Cortex of kidney (tissue), 1 donor: Measurements from ENCODE around the gene C15orf39.
"Not testable (repeated sequence)": the region's sequence is repeated elsewhere in the genome, so short reads cannot be mapped to it uniquely, and the experiment has no call there.

ENCODE experiments used
- DNase-seq: peaks from one replicate; lab custom pipeline; 2025; lab: John Stamatoyannopoulos, UW

The C15orf39 gene

GRCh38 chr15:75201616-75202250, at the start of gene C15orf39:
TSS of gene C15orf39 (plus strand) at chr15:75201882. CDS start at chr15:75206049, 4,167 bp downstream.
- no peak for DNase-seq

DNA sequence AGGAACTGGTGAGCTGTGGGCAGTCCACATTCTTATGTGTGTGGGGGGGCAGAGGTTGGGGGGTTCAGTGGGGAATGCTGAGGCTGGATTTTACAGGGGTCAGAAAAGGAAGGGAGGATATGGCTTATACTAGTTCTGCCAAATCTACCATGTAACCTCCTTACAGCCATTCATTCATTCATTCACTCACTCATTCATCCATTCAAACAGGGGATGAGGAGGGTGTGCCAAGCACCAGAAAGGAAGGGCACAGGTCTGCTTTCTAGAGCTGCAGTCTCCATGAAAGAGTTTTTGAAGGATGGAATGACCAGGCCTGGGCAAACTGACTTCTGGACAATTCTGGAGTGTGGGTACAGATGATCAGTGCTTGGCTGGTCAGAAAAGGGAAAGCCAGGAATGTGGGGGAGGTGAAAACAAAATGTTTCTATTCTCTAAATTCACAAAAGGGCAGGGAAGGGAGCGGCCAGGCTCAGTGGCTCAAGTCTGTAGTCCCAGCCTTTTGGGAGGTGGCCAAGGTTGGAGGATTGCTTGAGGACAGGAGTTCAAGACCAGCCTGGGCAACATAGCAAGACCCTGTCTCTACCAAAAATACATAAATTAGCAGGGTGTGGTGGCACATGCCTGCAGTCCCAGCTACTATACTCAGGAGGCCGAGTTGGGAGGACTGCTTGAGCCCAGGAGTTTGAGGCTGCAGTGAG, 49.2 kb upstream of the C15orf39 start:
- DNase-seq: no peak

- DNase-seq: no peak
These were observed 48.6 kb upstream of the C15orf39 start for GRCh38 chr15:75153087-75153486.

- DNase-seq: no peak
These were observed 48.0 kb upstream of the C15orf39 start for GRCh38 chr15:75153565-75154276.

- no peak for DNase-seq
These were observed 47.1 kb upstream of the C15orf39 start for GRCh38 chr15:75154461-75155062.

DNA sequence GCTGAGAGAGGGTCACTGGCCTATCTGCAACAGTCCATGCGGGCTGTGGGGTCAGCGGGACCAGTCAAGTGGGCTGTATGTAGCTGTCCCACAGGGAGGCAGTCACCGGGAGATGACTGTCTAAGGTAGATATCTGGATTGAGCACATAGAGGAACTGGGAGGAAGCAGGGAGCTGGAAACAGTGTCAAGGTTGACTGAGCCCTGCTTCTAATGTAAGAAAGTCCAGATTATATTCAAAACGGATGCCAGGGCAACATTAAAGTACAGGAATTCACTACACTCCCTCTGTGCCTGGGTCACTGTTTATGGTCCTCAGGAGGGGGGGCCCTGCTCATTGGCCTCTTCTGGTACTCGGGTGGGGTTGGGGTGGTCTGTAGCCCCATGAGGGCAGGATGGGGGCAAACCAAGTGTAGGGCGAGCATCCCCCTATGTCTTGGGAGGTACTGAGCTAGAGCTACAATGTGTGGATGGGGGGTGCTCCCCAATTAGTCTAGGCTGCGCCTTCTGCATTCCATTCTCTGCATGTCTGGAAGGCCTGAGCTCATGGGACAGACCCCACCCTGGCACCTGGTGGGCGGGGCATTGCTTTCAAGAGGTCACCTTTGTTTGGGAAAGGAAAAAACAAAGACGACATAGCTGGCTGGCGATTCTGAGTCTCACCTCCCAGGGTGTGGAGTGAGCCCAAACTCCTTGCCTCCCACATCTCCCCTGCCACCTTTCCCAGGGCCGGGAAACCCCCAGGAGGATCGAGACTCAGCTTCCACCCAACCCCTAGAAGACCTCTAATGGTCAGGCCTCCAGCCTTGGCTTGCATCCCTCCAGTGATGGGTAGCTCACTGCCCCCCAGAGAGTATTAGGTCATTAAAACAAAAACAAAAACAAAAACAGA, 45.1 kb upstream of the C15orf39 start:
- DNase-seq: no peak

DNA sequence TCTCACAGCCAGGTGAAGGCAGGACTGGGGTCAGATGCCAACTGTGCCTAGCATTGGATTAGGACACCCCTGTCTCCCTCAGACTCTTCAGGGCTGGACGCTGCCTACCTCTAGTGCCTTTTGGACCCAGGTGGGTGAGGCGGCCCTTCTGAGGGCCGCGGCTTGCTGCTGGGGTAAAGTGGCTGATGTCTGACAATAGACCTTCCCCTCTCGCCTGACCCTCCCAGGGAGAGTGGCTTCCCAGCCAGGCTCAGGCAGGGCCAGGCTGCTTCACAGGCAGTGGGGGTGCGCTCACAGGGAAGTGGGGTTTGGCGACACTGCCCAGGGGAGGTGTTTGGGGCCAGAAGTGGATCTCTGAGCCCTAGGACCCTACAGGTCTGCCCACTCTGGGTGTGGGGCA, 43.3 kb upstream of the C15orf39 start:
- no peak for DNase-seq

- no peak for DNase-seq
These were observed 42.4 kb upstream of the C15orf39 start for GRCh38 chr15:75159244-75159643.

DNA sequence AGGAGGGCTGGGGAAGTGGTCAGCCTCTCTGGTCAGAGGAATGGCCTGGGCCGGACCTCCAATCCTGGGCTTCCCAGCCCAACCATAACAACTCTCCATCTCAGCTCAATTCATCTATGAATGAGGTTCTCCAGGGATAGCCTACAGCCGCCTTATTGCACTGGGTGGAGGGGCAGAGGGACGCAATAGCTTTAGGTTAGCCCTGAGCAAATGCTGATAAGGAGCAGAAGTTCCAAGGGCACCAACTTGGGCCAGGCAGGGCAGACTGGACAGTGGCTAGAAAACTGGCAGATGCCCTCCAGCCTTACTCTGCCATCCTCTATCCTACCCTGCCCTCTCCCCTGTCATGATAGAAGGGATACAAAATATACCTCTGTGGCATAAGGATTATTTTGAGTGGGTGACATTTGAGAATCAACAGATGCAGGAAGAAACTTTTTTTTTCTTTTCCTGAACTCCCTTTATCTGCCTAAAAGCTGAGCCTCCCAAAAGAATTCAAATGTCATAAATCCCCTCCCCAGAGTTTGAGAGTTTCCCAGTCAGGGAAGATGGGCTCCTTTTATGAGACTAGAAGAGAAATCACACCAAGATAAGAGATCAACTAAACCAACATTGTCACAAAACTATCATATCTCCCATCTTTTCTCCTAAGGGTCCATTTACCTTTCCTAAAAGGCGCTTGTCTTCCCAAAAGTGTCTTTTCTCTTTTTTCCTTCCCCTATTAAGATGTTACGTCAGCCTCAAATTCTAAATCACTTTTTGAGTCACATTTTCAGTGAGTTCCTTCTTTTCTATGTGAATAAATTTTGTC, 40.4 kb upstream of the C15orf39 start:
- DNase-seq: no peak

DNA sequence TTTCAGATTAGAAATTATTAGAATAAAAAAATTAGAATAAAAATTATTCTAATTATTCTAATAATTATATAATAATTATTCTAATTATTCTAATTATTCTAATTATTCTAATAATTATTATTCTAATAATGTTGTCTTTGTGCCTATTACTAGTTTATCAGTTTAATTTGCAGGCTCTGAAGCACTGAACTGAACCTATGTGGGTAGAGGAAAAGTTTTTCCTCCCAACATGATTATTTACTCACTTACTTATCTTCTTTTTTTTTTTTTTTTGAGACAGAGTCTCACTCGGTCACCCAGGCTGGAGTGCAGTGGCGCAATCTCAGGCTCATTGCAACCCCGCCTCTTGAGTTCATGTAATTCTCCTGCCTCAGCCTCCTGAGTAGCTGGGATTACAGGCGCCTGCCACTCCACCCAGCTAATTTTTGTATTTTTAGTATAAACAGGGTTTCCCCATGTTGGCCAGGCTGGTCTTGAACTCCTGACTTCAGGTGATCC, 39.7 kb upstream of the C15orf39 start:
- DNase-seq: no peak

- DNase-seq: no peak
These were observed 38.5 kb upstream of the C15orf39 start for GRCh38 chr15:75163150-75163564.

- DNase-seq: no peak
These were observed 36.9 kb upstream of the C15orf39 start for GRCh38 chr15:75164625-75165350.

DNA sequence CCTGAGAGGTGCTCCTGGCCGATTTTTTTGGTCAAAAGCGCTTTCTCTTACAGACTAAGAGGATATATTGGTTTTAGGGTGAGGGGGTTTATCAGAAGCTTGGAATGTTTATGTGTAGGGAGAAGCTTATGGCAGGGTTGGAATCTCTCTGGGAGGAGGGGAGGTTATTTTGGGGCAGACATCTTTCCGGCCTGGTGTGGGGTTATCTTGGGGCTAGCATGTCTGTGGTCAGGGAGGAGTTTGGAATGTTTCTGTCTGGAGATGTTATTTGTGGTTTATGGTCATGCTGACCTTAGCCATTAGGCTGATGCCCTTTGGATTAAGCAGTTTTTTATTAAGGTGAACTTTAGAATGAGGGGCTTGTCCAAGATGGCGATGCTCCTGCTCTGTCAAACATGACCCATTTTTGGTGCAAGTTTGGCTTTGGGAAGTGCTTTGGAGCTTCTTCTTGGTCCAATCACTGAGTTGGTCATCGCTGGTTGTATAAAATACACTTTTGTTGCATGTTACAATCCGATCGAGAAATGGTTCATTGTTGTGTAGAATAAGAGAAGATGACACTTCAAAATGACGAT, 35.1 kb upstream of the C15orf39 start:
- DNase-seq: not testable (repeated sequence)

DNA sequence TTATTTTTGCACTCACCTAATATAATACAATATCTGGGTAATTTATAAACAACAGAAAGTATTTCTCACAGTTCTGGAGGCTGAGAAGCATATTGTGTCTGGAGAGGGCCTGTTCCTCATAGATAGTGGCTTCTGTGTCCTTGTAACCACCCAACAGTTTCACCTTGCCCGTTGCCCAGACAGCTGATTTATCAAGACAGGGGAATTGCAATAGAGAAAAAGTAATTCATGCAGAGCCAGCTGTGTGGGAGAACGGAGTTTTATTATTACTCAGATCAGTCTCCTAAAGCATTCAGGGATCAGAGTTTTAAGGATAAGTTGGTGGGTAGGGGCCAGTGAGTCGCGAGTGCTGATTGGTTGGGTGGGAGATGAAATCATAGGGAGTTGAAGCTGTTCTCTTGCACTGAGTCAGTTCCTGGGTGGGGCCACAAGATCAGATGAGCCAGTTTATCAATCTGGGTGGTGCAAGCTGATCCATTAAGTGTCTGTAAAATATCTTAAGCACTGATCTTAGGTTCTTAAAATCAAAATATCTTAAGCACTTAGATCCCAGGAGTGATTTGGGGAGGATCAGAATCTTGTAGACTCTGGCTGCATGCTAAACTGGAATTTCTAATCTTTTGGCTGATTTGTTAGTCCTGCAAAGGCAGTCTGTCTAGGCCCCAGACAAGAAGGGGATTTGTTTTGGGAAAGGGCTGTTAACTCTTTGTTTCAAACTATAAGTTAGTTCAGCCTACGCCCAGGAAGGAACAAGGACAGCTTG, 33.9 kb upstream of the C15orf39 start:
- DNase-seq: no peak

DNA sequence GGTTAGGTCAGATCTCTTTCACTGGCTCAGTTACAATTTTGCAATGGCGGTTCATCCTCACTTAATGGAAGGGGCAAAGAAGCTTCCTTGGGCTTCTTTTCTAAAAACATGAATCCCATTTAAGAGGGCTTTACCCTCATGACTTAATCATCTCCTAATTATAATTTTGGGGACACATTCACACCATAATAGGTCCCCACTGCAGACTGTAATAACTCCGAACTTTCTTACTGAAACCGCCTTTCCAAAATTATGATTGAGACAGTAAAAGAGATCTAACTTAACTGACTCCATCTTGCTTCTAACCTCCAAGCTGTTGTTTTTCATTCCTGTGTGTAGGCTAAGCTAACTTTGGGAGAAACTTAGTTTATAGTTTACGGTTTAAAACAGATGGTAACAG, 33.3 kb upstream of the C15orf39 start:
- DNase-seq: no peak

DNA sequence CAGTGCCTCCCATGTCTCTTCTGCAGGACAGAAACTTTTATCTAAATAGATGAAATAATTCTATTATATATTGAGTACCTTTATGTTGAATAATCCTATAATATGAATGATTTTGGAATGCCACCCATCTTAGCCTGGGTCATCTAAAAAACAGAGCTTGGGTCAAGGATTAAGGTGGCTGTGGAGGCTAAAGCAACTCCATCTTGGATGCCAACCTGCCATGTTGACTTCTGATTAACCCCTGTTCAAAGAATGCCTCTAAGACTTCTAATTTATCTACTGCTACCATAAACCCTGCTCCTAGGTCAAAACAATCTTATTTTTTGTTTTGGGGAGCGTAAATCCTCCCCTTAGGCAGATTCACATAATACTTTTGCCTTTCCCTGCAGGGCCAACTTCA, 31.5 kb upstream of the C15orf39 start:
- no peak for DNase-seq

DNA sequence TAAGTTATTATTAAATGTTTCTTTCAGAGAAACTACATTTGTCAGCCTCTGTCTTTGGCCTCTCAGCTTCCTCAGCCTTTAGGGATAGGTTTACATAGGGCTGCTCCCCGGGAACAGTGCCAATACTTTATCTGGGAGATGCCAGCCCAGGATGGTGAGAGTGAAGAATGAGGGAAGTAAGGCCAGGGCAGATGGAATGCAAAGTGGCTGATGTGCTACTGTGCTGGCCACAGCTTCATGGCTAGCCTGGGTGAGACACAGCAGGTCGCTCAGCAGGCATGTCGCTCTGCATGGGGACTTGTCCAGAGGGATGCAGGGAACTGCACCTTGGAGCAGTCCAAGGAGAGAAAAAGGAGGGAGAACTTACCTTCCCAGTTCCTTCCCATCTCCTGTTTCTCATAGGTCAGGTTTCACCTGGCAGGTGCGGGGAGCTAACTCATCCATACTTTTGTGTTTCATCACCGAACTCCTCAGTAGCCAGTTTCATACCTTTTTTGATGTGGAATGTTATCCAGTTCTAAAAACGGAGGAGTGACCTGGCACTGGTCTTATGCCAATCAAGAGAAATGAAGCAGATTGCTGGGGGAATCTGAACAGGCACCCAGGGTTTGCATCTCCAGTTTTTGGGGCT, 30.9 kb upstream of the C15orf39 start:
- DNase-seq: no peak

DNA sequence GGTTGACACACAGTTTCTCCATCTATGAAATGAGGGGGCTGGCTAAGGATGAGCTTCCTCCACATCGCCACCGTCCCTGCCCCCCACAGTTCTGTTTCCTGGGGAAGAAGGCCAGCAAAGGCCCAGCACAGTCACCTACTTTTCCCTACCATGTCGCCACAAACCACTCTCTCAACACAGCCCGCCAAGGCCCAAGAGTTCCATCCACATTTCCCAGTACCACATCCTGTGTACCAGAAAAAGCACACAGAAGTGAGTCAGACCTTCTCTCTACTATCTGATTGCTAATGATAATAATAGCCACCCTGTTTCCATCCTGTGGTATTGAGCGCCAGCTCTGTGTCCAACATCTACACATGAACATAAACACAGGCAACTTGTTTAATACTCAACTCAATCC, 30.3 kb upstream of the C15orf39 start:
- DNase-seq: no peak
